ENCODE data around the gene INO80D.
A peak's percentile ranks its signal among the peaks of the same experiment; 100 is the strongest.
"Not testable (repeated sequence)": the region's sequence is repeated elsewhere in the genome, so short reads cannot be mapped to it uniquely, and the experiment has no call there.

INO80D gene

GRCh38 chr2:206020171-206020570, 65.8 kb downstream of the INO80D start:
- DNase-seq (ENCODE audit: extremely low spot score), result no peak
- CTCF ChIA-PET, result interaction anchor here (1.1 to 2.0 kb wide), 3 partner anchors 14 to 32 kb away, joined by 3 to 7 read pairs (median 4); no protein-coding TSS in a partner anchor
- POLR2A ChIA-PET, result no interaction called here
- TF ChIP-seq CTCF (IDR thresholded peaks at IDR 0.05; ENCODE audit: control extremely low read depth, extremely low read depth, low read depth, missing control alignments), result no peak

GRCh38 chr2:206015746-206016145, 70.2 kb downstream of the INO80D start:
- CTCF ChIA-PET; POLR2A ChIA-PET; DNase-seq (ENCODE audit: extremely low spot score): not testable (repeated sequence)

- ChIA-PET CTCF (interaction anchor here (1.0 kb wide), 1 partner anchor 14 kb away, joined by 3 read pairs; no protein-coding TSS in a partner anchor), POLR2A (no interaction called here)
- no peak for TF ChIP-seq CTCF (IDR thresholded peaks at IDR 0.05; ENCODE audit: control extremely low read depth, extremely low read depth, low read depth, missing control alignments)
- no peak for DNase-seq (ENCODE audit: extremely low spot score)
Observed at GRCh38 chr2:206011795-206012194, 74.2 kb downstream of the INO80D start.

- no peak for DNase-seq (ENCODE audit: extremely low spot score)
Observed at GRCh38 chr2:206011018-206011614, 74.9 kb downstream of the INO80D start.

GRCh38 chr2:206004004-206004693, 81.8 kb downstream of the INO80D start:
- POLR2A ChIA-PET, result no interaction called here
- no peak for DNase-seq (ENCODE audit: extremely low spot score)
- CTCF ChIA-PET, result interaction anchor here (0.7 to 2.3 kb wide), 5 partner anchors 9 to 152 kb away, joined by 3 to 12 read pairs (median 4); no protein-coding TSS in a partner anchor
- TF ChIP-seq CTCF (IDR thresholded peaks at IDR 0.05; ENCODE audit: control extremely low read depth, extremely low read depth, low read depth, missing control alignments), result peak; percentile 40

More at GRCh38 chr2:206011018-206011614, 74.9 kb downstream of the INO80D start:
- ChIA-PET CTCF (interaction anchor here (1.2 kb wide), 1 partner anchor 32 kb away, joined by 3 read pairs; no protein-coding TSS in a partner anchor), POLR2A (no interaction called here)
- no peak for TF ChIP-seq CTCF (IDR thresholded peaks at IDR 0.05; ENCODE audit: control extremely low read depth, extremely low read depth, low read depth, missing control alignments)

GRCh38 chr2:206002440-206002839, 83.5 kb downstream of the INO80D start:
- ChIA-PET POLR2A (no interaction called here), CTCF (interaction anchor here (1.2 kb wide), 1 partner anchor 16 kb away, joined by 4 read pairs; no protein-coding TSS in a partner anchor)
- DNase-seq (ENCODE audit: extremely low spot score), result no peak
- TF ChIP-seq CTCF (IDR thresholded peaks at IDR 0.05; ENCODE audit: control extremely low read depth, extremely low read depth, low read depth, missing control alignments), result no peak

GRCh38 chr2:206001912-206002311, 84.1 kb downstream of the INO80D start:
- POLR2A ChIA-PET, result no interaction called here
- no peak for TF ChIP-seq CTCF (IDR thresholded peaks at IDR 0.05; ENCODE audit: control extremely low read depth, extremely low read depth, low read depth, missing control alignments)
- CTCF ChIA-PET, result interaction anchor here (1.2 to 1.5 kb wide), 2 partner anchors 10 to 17 kb away, joined by 4 read pairs; no protein-coding TSS in a partner anchor
- DNase-seq (ENCODE audit: extremely low spot score), result no peak

Measured in GM10248 (cell line).